GM06990 (cell line): ENCODE measurements around the gene CNGA2.

ENCODE experiments used
- DNase-seq: peaks from one replicate; pipeline ENCODE4 v3.0.0-alpha.2; 2011; ENCODE audit not compliant: insufficient read length; ENCODE audit errors: extremely low read depth
- H3K27me3 ChIP-seq: replicated peaks from 2 replicates; pipeline ENCODE4 v1.6.0; 2011; ENCODE audit warnings: low read length; ENCODE audit not compliant: control insufficient read depth, insufficient read depth
- H3K36me3 ChIP-seq: 2 replicates; pipeline ENCODE4 v1.5.1; 2011; ENCODE audit warnings: low read length; ENCODE audit not compliant: control insufficient read depth, insufficient read depth
- H3K4me3 ChIP-seq: replicated peaks from 2 replicates; pipeline ENCODE4 v1.5.1; 2011; ENCODE audit warnings: low read depth, mild to moderate bottlenecking, control low read depth, low read length
- CTCF ChIP-seq: IDR thresholded peaks from 2 replicates; pipeline ENCODE4 v1.5.1; 2011; ENCODE audit warnings: low read length, control low read depth, mild to moderate bottlenecking, inconsistent platforms; ENCODE audit not compliant: insufficient read depth, poor library complexity, severe bottlenecking

Gene CNGA2

GRCh38 chrX:151734446-151734845, at the start of gene CNGA2:
Gene CNGA2, plus strand, starts transcription at chrX:151734746. Its CDS starts 3,738 bp downstream, at chrX:151738484.
- no peak for TF ChIP-seq CTCF
- Histone ChIP-seq H3K4me3 (no peak within 1 kb of the TSS), H3K36me3 (no peaks in the 10 kb centered on the region), H3K27me3 (no peaks in the 10 kb centered on the region)
- no peak for DNase-seq

- DNase-seq = no peak
- Histone ChIP-seq H3K27me3 (no peaks in the 10 kb centered on the region), H3K4me3 (no peak overlapping the region), H3K36me3 (no peaks in the 10 kb centered on the region)
- no peak for TF ChIP-seq CTCF
Measured at GRCh38 chrX:151687635-151688034, 46.9 kb upstream of the CNGA2 start.

GRCh38 chrX:151688695-151689094, 45.9 kb upstream of the CNGA2 start:
- no peak for TF ChIP-seq CTCF
- no peaks in the 10 kb centered on the region for H3K36me3 ChIP-seq
- no peak overlapping the region for H3K4me3 ChIP-seq
- no peak for DNase-seq
- H3K27me3 ChIP-seq = no peaks in the 10 kb centered on the region

- Histone ChIP-seq H3K27me3 (no peaks in the 10 kb centered on the region), H3K36me3 (no peaks in the 10 kb centered on the region), H3K4me3 (no peak overlapping the region)
- TF ChIP-seq CTCF = no peak
- DNase-seq = no peak
Measured at GRCh38 chrX:151692825-151693224, 41.7 kb upstream of the CNGA2 start.

GRCh38 chrX:151694121-151694520, 40.4 kb upstream of the CNGA2 start:
- Histone ChIP-seq H3K36me3 (no peaks in the 10 kb centered on the region), H3K27me3 (no peaks in the 10 kb centered on the region), H3K4me3 (no peak overlapping the region)
- DNase-seq = no peak
- TF ChIP-seq CTCF = no peak
